H54 (cell line): ENCODE results near the gene PDLIM7.

ENCODE experiments used
- DNase-seq: peaks from one replicate; pipeline ENCODE4 v3.0.0; 2011; ENCODE audit warnings: low spot score, mixed read lengths; ENCODE audit not compliant: insufficient read length
- FAIRE-seq: peaks from 3 replicates; lab custom pipeline; 2011; peaks lifted over from hg19 to GRCh38; lab: Jason Lieb, UNC
- POLR2A ChIP-seq: IDR thresholded peaks from 2 replicates; pipeline ENCODE4 v1.6.1; 2011; ENCODE audit warnings: low read depth, mild to moderate bottlenecking, low read length

Gene PDLIM7

GRCh38 chr5:177516601-177517568 is 19.5 kb upstream of the PDLIM7 start, which contains the start of gene DDX41:
Gene DDX41 (minus strand): TSS chr5:177516961. CDS start chr5:177516945, 16 bp downstream.
- TF ChIP-seq POLR2A, result peak; percentile 88
- peak; percentile 84 for FAIRE-seq
- peak; percentile 97 for DNase-seq

- no peak for TF ChIP-seq POLR2A
- FAIRE-seq (no peak), DNase-seq (no peak)
These were observed 18.2 kb upstream of the PDLIM7 start for GRCh38 chr5:177515580-177515979.

GRCh38 chr5:177514541-177514940 is 17.1 kb upstream of the PDLIM7 start:
- no peak for DNase-seq

GRCh38 chr5:177513500-177513899 is 16.1 kb upstream of the PDLIM7 start:
- no peak for FAIRE-seq
- no peak for TF ChIP-seq POLR2A
- DNase-seq, result no peak

More at GRCh38 chr5:177514541-177514940, 17.1 kb upstream of the PDLIM7 start:
- no peak for FAIRE-seq
- TF ChIP-seq POLR2A, result no peak

- no peak for FAIRE-seq
- DNase-seq, result no peak
- no peak for TF ChIP-seq POLR2A
These were observed 15.5 kb upstream of the PDLIM7 start for GRCh38 chr5:177512736-177513380.

GRCh38 chr5:177511796-177512675 is 14.6 kb upstream of the PDLIM7 start:
- no peak for TF ChIP-seq POLR2A
- FAIRE-seq (no peak), DNase-seq (no peak)

GRCh38 chr5:177511181-177511580 is 13.8 kb upstream of the PDLIM7 start:
- FAIRE-seq (no peak), DNase-seq (no peak)
- TF ChIP-seq POLR2A, result no peak

GRCh38 chr5:177510567-177511053 is 13.2 kb upstream of the PDLIM7 start:
- FAIRE-seq (no peak), DNase-seq (no peak)
- TF ChIP-seq POLR2A, result no peak

- DNase-seq (no peak), FAIRE-seq (no peak)
- no peak for TF ChIP-seq POLR2A
These were observed 12.7 kb upstream of the PDLIM7 start for GRCh38 chr5:177509991-177510566.

- no peak for TF ChIP-seq POLR2A
- DNase-seq, result no peak
- FAIRE-seq, result no peak
These were observed 12.1 kb upstream of the PDLIM7 start, which contains the start of gene DOK3 for GRCh38 chr5:177509381-177509951. Gene DOK3 (minus strand): TSS chr5:177509826. CDS start chr5:177509540, 286 bp downstream.

- FAIRE-seq (no peak), DNase-seq (no peak)
- TF ChIP-seq POLR2A, result no peak
These were observed 11.4 kb upstream of the PDLIM7 start for GRCh38 chr5:177508837-177509236.

GRCh38 chr5:177508221-177508611 is 10.8 kb upstream of the PDLIM7 start:
- FAIRE-seq, result no peak
- TF ChIP-seq POLR2A, result no peak
- DNase-seq, result no peak
